Fibroblast of villous mesenchyme (primary cell): ENCODE results near the gene AFAP1. TPM values are rescaled to one million over a fixed set of nuclear protein-coding genes. Genes with fewer than 3 reads are reported as not detected.

Experiments used
- DNase-seq: peaks from one replicate; pipeline ENCODE4 v3.0.0-alpha.2; 2010; ENCODE audit warnings: low read depth
- H3K4me3 ChIP-seq: 2 replicates; pipeline ENCODE4 v1.5.1; 2011; ENCODE audit warnings: low read depth, mild to moderate bottlenecking, low read length
- CTCF ChIP-seq: IDR thresholded peaks from 2 replicates; pipeline ENCODE4 v1.5.1; 2012; ENCODE audit warnings: low read depth, mild to moderate bottlenecking, low read length; ENCODE audit not compliant: insufficient read depth
- total RNA-seq: library from RNA; depleted of rRNA; stranded (reverse); fragments of >200 nt; gene quantifications from 2 replicates; pipeline ENCODE4 v1.2.3, GENCODE V29; 2012

The AFAP1 gene
- total RNA-seq, 1 donor, result 133 TPM

GRCh38 chr4:7841071-7841470 lies 98.6 kb downstream of the AFAP1 start:
- no peak for TF ChIP-seq CTCF
- no peak overlapping the region for H3K4me3 ChIP-seq
- DNase-seq, result peak; percentile 48

- peak; percentile 72 for DNase-seq
- no peak for TF ChIP-seq CTCF
- H3K4me3 ChIP-seq, result no peak overlapping the region
Measured at GRCh38 chr4:7839856-7840255, 99.8 kb downstream of the AFAP1 start.

GRCh38 chr4:7838136-7838782 lies 101.4 kb downstream of the AFAP1 start:
- no peak for DNase-seq
- TF ChIP-seq CTCF, result no peak
- H3K4me3 ChIP-seq, result no peak overlapping the region

GRCh38 chr4:7837597-7838135 lies 102.0 kb downstream of the AFAP1 start:
- TF ChIP-seq CTCF, result no peak
- DNase-seq, result no peak
- no peak overlapping the region for H3K4me3 ChIP-seq

DNA sequence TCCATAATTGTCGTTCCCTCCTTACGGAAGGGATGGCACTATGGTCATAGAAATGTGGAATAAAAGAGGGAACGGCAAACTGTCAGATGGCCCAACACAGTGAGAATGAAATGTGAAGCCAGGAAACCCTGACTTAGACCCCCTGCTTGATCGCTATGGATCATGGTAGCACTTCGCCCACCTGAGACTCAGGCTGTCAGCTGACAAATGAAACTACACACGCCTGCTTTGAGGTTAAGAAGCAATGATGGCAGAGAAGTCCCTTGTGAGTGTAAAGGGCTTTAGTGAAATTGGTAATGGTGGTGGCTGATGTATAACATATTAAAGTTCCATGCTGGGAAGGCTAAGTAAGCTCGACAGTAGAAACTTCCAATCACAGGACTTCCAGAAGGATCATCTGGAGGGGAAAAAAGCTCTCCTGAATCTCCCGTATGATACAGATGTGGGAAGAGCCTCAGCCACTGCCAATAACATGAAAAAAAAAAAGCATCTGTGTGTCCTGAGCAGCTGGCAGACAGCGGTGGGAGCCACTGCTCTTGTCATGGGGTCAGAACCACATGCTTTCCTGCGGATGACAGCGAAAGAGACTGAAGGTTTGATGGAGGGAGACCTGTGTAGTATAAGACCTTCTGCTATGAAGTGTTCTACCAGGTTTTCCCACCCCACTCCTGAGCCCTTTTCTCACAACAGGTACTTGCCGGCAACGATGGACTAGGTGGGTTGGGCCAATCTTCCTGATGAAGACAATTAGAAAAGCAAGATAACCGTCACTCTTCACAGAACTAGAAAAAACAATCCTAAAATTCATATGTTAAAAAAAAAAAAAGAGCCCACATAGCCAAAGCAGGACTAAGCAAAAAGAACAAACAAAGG lies 107.6 kb downstream of the AFAP1 start:
- TF ChIP-seq CTCF, result no peak
- DNase-seq, result peak; percentile 22
- H3K4me3 ChIP-seq, result no peak overlapping the region

DNA sequence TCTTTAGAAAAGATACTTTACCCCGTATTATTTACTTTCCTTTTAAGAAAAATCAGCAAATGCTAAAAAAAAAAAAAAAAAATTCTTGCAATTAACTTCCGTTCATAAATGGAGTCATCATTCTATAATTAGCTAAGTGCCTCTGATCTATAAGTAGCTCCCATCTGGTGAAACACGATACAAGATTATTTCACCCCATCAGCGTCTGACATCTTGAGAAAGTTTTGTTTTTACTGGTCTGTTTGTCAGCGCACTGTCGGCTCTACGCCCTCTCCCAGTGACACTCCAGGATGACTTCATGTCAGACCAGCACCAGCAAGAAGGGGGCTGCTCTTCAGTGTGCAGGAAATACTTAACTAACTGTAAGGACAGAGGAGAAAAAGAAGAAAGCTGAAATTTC lies 108.3 kb downstream of the AFAP1 start:
- DNase-seq, result peak; percentile 96
- TF ChIP-seq CTCF, result no peak
- H3K4me3 ChIP-seq, result no peak overlapping the region
